Measurements from ENCODE around the gene NR2E1.

NR2E1 gene

GRCh38 chr6:108156938-108157233, 8.9 kb upstream of the NR2E1 start:
- no peak for DNase-seq

DNA sequence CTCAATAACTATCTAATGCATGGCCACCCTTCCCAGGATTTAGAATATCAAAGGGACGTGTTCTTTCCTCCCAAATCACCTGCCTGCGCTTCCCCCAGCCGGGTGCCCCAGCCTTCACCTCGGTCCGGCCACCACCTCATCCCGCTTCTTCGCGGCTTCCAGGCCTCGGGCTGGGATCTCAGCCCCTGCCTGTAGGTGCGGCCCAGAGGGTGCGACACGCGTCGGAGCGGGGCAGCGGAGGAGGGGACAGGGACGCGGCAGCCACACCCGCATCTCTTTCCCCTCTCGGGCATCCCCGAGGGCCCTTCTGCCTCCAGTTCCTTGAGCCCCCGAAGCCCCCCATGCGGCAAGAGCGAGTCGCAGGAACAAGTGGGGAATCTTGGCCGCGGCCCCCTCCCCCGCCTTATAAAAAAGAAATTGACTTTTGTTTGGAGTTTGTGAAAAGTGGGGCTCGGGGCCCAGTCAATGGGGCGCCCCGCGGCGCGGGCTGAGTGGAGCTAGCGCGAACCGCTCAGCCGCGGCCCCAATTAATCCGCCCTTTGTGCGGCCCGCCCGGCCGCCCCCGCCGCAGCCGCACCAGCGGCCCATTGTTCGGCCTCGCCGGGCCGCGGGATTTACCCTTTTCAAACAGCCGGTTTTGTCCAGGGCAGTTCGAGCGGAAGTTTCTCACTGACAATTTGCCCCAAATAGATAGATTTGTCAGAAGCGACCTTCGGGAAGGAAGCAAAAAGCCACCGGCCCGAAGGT, 8.4 kb upstream of the NR2E1 start:
- DNase-seq, result no peak

DNA sequence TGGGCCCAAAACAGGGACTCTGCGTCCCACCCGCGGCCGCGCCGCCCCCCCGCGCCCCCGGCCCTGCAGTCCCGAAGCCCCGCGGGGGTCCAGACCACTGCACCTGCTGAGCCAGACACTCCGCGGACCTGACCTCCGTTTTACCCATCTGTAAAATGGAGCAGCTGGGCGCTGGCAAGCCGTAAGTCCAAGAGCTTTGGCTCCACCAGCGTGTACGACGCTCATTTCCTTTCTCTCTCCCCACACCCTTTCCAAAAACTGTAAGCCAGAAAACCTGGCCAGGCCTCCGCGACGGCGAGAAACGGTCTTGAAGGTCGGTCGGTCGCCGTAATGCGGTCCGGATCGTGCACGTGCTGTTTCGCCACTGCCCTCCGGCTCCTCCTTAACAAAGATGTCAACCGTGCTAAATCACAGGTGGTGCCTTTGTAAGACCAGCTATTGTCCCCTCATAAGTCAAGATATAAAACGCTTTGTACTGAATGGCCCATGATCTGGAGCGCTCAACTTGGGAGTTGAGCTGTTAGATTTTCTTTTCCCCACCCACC, 7.8 kb upstream of the NR2E1 start:
- DNase-seq, result no peak

DNA sequence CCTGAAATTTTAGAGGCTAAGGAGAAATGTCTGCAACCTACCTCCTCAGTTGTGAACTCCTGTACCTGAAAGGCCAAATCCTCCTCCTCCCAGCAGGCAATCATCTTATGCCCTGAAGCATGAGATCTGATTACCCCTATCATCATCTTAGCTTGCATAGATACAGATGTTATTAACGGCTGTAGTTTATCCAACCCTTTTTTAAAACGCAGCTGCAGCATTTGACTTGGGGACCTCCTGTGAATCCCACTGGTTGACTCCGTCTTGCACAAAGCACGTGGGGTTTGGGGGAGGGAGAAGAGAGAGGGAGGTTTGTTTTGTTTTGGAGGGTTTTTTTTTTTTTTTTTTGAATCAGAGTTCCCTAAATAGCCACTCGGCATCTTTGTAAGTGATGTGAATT, 5.8 kb upstream of the NR2E1 start:
- DNase-seq, result no peak

DNA sequence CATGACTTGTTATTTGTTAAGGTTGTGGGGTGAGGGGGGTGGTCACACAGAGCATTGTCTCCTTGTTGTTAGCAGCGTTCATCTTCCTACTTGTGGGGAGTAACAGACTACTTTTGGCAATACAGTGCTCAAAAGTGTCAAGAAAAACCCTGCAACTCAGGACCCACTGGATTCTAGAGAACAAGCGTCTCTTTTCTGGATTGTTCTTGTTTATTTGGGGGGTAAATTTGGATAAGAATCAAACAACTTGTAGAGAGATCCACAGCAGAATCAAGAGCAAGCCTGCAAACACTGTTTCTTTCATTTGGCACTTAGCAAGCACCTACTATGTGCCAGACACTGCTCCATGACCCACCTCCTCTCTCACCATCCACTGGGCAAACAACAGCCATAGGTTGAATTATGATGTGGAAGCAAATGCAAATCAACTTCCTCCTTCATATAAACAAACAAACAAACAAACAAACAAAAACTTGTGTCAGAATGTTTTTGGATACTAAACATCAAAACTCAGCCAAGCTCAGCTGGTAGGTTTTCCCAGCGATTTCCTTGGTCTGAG, 4.0 kb upstream of the NR2E1 start:
- DNase-seq, result no peak

DNA sequence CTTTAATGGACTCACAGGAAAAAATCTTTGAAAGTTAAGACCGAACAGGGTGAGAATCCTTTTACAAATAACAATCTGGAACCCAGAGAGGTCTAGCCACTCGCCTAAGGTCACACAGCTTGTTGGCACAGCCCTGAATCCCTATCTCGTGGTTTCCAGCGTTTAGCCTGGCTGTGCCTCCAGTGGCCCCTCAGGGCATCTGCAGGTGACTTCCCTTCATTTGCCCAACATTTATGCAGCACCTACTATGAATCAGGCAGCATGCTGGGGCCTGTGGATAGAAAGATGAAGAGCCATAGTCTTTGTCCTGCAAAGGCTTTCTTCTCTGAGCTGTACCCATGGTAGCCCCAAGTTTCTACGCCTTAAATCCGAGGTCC, 2.6 kb upstream of the NR2E1 start:
- no peak for DNase-seq

- DNase-seq, result no peak
These were observed 1.9 kb upstream of the NR2E1 start for GRCh38 chr6:108163644-108164542.

DNA sequence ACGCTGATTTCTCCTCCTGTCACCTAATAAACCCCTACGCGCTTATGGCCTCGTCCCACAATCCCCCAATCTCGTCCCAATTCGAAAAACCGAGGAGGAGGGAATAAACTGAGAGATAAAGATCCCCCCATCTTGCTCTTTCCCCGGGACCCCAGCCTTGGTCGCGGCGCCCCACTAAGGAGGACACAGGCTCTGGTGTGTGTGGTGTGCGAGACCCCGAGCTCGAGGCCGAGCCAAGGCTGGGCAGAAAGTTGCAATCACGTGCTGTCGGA, 1.3 kb upstream of the NR2E1 start:
- no peak for DNase-seq

- no peak for DNase-seq
These were observed 761 bp upstream of the NR2E1 start for GRCh38 chr6:108164815-108165706.

GRCh38 chr6:108166664-108167448, 1.0 kb downstream of the NR2E1 start:
- no peak for DNase-seq

DNA sequence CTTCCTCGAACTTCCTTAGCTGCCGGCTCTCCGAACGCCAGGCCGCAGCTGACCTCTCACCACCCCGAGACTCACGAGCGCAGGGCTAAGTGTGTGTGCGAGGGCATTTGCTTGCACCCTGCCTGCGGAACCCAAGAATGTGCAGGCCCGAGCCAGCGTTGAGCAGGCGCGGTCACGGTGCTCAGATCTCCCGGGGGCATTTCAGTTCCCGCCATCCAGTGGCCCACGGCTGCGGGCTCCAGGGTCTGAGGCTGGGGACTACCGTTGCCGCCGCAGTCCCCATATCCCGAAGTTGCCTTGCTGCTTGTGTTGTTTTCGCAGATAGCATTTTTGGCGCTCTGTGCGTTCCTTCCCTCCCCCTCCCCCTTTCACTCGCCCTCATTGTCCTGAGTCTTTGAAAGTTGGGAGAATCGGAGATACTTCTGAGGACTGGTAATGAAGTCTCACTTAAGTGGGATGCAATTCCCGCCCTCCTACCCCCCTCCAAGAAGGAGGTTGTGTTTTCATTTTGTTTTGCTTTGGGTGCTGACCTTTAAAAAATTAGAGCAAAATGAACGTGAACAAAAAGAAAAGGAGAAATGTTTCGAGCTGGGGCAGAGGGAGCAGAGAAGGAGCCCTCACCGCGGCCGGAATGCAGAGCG, 1.7 kb downstream of the NR2E1 start:
- no peak for DNase-seq

DNA sequence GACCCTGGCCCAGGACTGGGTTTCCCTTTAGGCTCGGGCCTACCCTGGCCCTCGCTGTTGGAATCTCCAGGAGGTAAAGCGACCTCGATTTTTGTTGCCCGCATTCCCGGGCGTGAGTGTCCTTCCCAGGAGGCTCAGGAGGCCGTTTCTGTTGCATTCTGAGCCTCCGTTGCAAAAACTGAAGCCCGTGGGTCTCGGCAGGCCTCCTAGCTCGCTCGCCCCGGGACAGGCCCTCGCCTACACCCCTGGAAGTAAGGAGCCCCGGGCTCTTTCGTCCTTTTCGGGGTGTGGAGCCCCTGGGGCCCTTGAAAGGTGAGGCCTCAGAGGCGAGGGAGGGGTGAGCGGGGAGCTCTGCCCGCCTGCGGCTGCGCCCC, 2.3 kb downstream of the NR2E1 start:
- no peak for DNase-seq

- no peak for DNase-seq
These were observed 3.0 kb downstream of the NR2E1 start for GRCh38 chr6:108168501-108169463.

GRCh38 chr6:108169464-108170331, 3.9 kb downstream of the NR2E1 start:
- no peak for DNase-seq

DNA sequence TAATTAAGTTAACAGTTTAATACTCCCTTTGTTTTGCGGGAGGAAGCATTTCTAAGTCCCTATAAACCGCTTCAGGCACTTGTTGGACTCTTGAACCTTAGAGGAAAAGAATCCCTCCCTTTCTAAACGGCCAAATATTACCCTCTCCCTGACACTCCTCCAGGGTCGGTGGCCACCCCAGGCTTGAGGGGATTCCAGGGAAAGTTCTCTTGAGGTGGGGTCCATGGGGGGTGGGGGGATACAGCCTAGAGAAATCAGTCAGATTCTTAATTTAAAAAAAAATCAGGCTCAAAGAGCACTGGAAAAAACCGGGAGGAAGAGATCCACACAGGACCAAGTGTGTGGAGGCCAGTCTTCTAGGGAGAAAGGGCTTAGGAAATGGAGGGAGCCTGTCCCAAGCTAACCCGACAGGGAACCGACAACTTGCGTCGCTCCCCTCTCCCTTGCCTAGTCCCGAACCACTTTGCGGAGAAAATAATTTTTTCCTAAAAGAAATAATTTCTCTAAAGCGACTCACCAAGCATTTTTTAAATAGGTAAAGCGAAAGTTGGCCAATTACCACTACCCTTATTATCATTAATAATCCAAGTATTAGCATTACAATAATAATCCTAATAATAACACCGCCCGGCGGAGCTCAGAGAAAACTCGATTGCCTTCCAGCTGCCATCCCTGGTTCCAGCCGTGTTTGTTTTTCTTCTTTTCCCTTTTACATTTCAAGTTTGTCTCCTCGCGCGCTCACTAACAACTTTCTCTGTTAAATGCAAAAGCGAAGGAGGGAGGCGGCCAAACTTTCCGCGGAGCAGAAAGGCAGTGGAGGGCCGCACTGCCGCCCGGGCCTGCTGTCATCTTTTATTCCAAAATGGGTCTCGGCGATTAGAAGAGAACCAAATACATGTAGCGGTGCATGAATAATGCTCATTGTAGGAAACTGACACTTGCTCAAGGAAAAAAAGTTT, 4.8 kb downstream of the NR2E1 start:
- no peak for DNase-seq

GRCh38 chr6:108171291-108171917, 5.6 kb downstream of the NR2E1 start:
- no peak for DNase-seq

- no peak for DNase-seq
These were observed 6.2 kb downstream of the NR2E1 start for GRCh38 chr6:108171918-108172516.

Measured in activated CD4-positive, CD25-positive, alpha-beta regulatory T cell treated with anti-CD3 and anti-CD28 coated beads, Interleukin-2, amount 50 U/mL, for 72 hours (primary cell).